Activated CD8-positive, alpha-beta T cell treated with anti-CD3 and anti-CD28 coated beads, Interleukin-2, amount 10 ng/mL, durations not matched to agents 7 days and 5 days (primary cell): ENCODE data around the gene CALHM4. TPM values are rescaled to one million over a fixed set of nuclear protein-coding genes. Genes with fewer than 3 reads are reported as not detected.
"Not testable (repeated sequence)": the region's sequence is repeated elsewhere in the genome, so short reads cannot be mapped to it uniquely, and the experiment has no call there.

Source experiments
- ATAC-seq: fragments of 150-1000 bp; cut with Tn5 transposase; one replicate; pipeline ENCODE4 v1.10.0; 2021; ENCODE audit warnings: moderate library complexity
- CTCF ChIA-PET: fragments of 350-600 bp; sonication (Branson Sonifier 250); formaldehyde crosslinking; loops from one replicate; lab custom pipeline; 2021; ENCODE audit warnings: antibody characterized with exemption; lab: Charles Lee
- POLR2A ChIA-PET: fragments of 350-600 bp; sonication (Branson Sonifier 250); formaldehyde crosslinking; loops from one replicate; lab custom pipeline; 2021; ENCODE audit warnings: antibody characterized with exemption; lab: Charles Lee
- DNase-seq: peaks from one replicate; pipeline ENCODE4 v3.0.0-alpha.2; 2020
- H3K27ac Mint-ChIP-seq: one replicate; pipeline ENCODE4 v1.8.0; 2021; ENCODE audit warnings: mild to moderate bottlenecking, mixed read lengths
- H3K27me3 Mint-ChIP-seq: one replicate; pipeline ENCODE4 v1.8.0; 2021; ENCODE audit warnings: low read depth, mixed read lengths
- H3K36me3 Mint-ChIP-seq: one replicate; pipeline ENCODE4 v1.8.0; 2021; ENCODE audit warnings: low read depth, mixed read lengths
- H3K4me1 Mint-ChIP-seq: one replicate; pipeline ENCODE4 v1.8.0; 2021; ENCODE audit warnings: low read depth, mixed read lengths
- H3K4me3 Mint-ChIP-seq: one replicate; pipeline ENCODE4 v1.8.0; 2021; ENCODE audit warnings: mild to moderate bottlenecking, mixed read lengths
- H3K9me3 Mint-ChIP-seq: one replicate; pipeline ENCODE4 v1.8.0; 2022; ENCODE audit warnings: mixed read lengths; ENCODE audit not compliant: insufficient read depth
- total RNA-seq, 2 experiments: library from RNA; stranded (reverse); gene quantifications; one replicate each; pipeline ENCODE4 v1.2.3, GENCODE V29; 2021

The CALHM4 gene
- total RNA-seq, 2 experiments from 2014 or later: not detected

GRCh38 chr6:116579143-116579542, 25.6 kb downstream of the CALHM4 start:
- Mint-ChIP-seq H3K27me3 (no peaks in the 10 kb centered on the region), H3K4me1 (peaks cover 9% of the 10 kb centered on the region), H3K36me3 (peaks cover 41% of the 10 kb centered on the region), H3K4me3 (no peak overlapping the region), H3K9me3 (no peaks in the 10 kb centered on the region), H3K27ac (no peak overlapping the region)
- no peak for ATAC-seq
- no peak for DNase-seq
- ChIA-PET POLR2A (no interaction called here), CTCF (no interaction called here)

GRCh38 chr6:116580198-116580597, 26.6 kb downstream of the CALHM4 start:
- no peaks in the 10 kb centered on the region for H3K9me3 Mint-ChIP-seq
- H3K4me3 Mint-ChIP-seq: no peak overlapping the region
- ChIA-PET POLR2A (no interaction called here), CTCF (no interaction called here)
- peaks cover 41% of the 10 kb centered on the region for H3K36me3 Mint-ChIP-seq
- H3K27me3 Mint-ChIP-seq: no peaks in the 10 kb centered on the region
- ATAC-seq (no peak), DNase-seq (no peak)
- no peak overlapping the region for H3K27ac Mint-ChIP-seq
- H3K4me1 Mint-ChIP-seq: peaks cover 5% of the 10 kb centered on the region

DNA sequence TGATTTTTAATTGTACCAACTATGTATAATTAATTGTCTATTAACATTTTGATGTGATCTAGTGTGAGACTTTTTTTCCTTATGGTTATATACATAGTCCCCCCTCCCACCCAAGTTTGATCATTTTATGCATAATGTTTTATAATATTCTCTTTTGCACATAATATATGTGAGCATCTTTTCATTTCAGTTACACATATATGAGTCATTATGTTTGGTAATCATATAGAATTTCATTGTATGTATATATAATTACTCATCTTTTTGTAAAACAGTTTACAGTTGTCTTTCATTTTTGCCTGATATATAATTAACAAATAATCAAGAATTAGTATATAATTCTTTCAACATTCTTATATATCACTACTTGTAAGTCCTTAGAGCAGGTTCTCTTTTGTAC, 32.7 kb downstream of the CALHM4 start:
- Mint-ChIP-seq H3K4me3 (no peak overlapping the region), H3K36me3 (peaks cover 29% of the 10 kb centered on the region), H3K9me3 (no peaks in the 10 kb centered on the region), H3K4me1 (no peaks in the 10 kb centered on the region), H3K27ac (no peak overlapping the region), H3K27me3 (no peaks in the 10 kb centered on the region)
- ATAC-seq (no peak), DNase-seq (no peak)
- POLR2A ChIA-PET: no interaction called here
- CTCF ChIA-PET: no interaction called here

- H3K9me3 Mint-ChIP-seq: no peaks in the 10 kb centered on the region
- H3K4me1 Mint-ChIP-seq: no peaks in the 10 kb centered on the region
- peaks cover 29% of the 10 kb centered on the region for H3K36me3 Mint-ChIP-seq
- CTCF ChIA-PET: no interaction called here
- no peak overlapping the region for H3K27ac Mint-ChIP-seq
- no peak overlapping the region for H3K4me3 Mint-ChIP-seq
- ATAC-seq: no peak
- no peaks in the 10 kb centered on the region for H3K27me3 Mint-ChIP-seq
- POLR2A ChIA-PET: no interaction called here
- no peak for DNase-seq
Observed at GRCh38 chr6:116586738-116587137, 33.2 kb downstream of the CALHM4 start.

GRCh38 chr6:116595247-116595646, 41.7 kb downstream of the CALHM4 start:
- ChIA-PET POLR2A (no interaction called here), CTCF (no interaction called here)
- Mint-ChIP-seq H3K4me3 (no peak overlapping the region), H3K27me3 (no peaks in the 10 kb centered on the region), H3K9me3 (no peaks in the 10 kb centered on the region), H3K36me3 (peaks cover 30% of the 10 kb centered on the region), H3K4me1 (no peaks in the 10 kb centered on the region), H3K27ac (no peak overlapping the region)
- ATAC-seq (no peak), DNase-seq (no peak)

DNA sequence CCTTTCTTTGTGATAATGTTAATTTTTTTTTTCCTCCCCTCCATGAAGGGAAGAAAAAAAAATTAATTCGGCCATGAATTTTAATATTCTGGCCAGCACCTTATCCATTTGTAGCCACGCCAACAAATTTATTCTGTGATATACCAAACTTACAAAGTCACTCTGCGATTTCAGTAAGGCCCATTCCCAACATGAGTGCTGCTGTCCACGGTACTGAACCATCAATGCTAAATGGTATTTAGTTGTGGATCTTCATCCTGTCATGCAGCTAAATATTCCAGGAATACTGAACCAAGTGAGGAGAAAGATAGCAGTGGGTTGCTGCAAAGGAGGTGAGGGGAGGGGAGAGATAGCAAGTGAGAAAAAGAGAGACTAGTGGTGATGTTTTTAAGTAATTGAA, 43.3 kb downstream of the CALHM4 start:
- no peak overlapping the region for H3K4me3 Mint-ChIP-seq
- DNase-seq (no peak), ATAC-seq (no peak)
- no peak overlapping the region for H3K27ac Mint-ChIP-seq
- no peaks in the 10 kb centered on the region for H3K9me3 Mint-ChIP-seq
- H3K4me1 Mint-ChIP-seq: no peaks in the 10 kb centered on the region
- POLR2A ChIA-PET: no interaction called here
- peaks cover 29% of the 10 kb centered on the region for H3K36me3 Mint-ChIP-seq
- H3K27me3 Mint-ChIP-seq: no peaks in the 10 kb centered on the region
- CTCF ChIA-PET: no interaction called here

GRCh38 chr6:116603916-116604315, 50.4 kb downstream of the CALHM4 start:
- CTCF ChIA-PET, H3K4me1 Mint-ChIP-seq, DNase-seq, H3K27ac Mint-ChIP-seq, H3K27me3 Mint-ChIP-seq, H3K9me3 Mint-ChIP-seq, POLR2A ChIA-PET, H3K4me3 Mint-ChIP-seq, ATAC-seq: not testable (repeated sequence)
- peaks cover 10% of the 10 kb centered on the region for H3K36me3 Mint-ChIP-seq

GRCh38 chr6:116604868-116605267, 51.3 kb downstream of the CALHM4 start:
- DNase-seq, H3K4me1 Mint-ChIP-seq, CTCF ChIA-PET, H3K27ac Mint-ChIP-seq, ATAC-seq, H3K9me3 Mint-ChIP-seq, H3K4me3 Mint-ChIP-seq, H3K27me3 Mint-ChIP-seq: not testable (repeated sequence)
- H3K36me3 Mint-ChIP-seq: peaks cover 10% of the 10 kb centered on the region
- POLR2A ChIA-PET: interaction anchor here (0.6 kb wide), 1 partner anchor 41 kb away, joined by 3 read pairs; no protein-coding TSS in a partner anchor

GRCh38 chr6:116605935-116606334, 52.4 kb downstream of the CALHM4 start:
- no peak for ATAC-seq
- H3K36me3 Mint-ChIP-seq: peaks cover 10% of the 10 kb centered on the region
- no peak for DNase-seq
- ChIA-PET POLR2A (no interaction called here), CTCF (no interaction called here)
- peaks cover 4% of the 10 kb centered on the region for H3K4me1 Mint-ChIP-seq
- H3K27ac Mint-ChIP-seq: no peak overlapping the region
- H3K9me3 Mint-ChIP-seq: no peaks in the 10 kb centered on the region
- no peak overlapping the region for H3K4me3 Mint-ChIP-seq
- peaks cover 9% of the 10 kb centered on the region for H3K27me3 Mint-ChIP-seq

Other genes starting within 250 kb of the CALHM4 start
- 1 to 10 TPM; 3.7 to 3.8 TPM for gene DSE, start 182.8 kb upstream of the CALHM4 start, total RNA-seq
- 10 to 100 TPM; 19.3 to 20.6 TPM for gene CALHM6, start 92.4 kb upstream of the CALHM4 start, total RNA-seq
- gene CALHM5, start 42.1 kb upstream of the CALHM4 start, total RNA-seq: not detected
- gene TRAPPC3L, start 8.1 kb upstream of the CALHM4 start, total RNA-seq: not detected
- 10 to 100 TPM; 39.8 to 45.2 TPM for gene RWDD1, start 17.8 kb downstream of the CALHM4 start, total RNA-seq
- under 1 TPM; 0.18 to 0.29 TPM for gene RSPH4A, start 62.7 kb downstream of the CALHM4 start, total RNA-seq
- gene ZUP1, start 115.0 kb downstream of the CALHM4 start, total RNA-seq: 10 to 100 TPM; 19.1 to 22.5 TPM
- gene KPNA5, start 127.5 kb downstream of the CALHM4 start, total RNA-seq: 10 to 100 TPM in 1 of 2 experiments, 1 to 10 TPM in 1; 9.8 to 11.0 TPM
- gene FAM162B, start 212.0 kb downstream of the CALHM4 start, total RNA-seq: not detected